ENCODE measurements around the gene OR3A2.
"Not testable (repeated sequence)": the region's sequence is repeated elsewhere in the genome, so short reads cannot be mapped to it uniquely, and the experiment has no call there.

The OR3A2 gene

GRCh38 chr17:3385869-3386816, at the start of gene OR3A2:
OR3A2 (minus strand) TSS chr17:3386308.
- DNase-seq = no peak

DNA sequence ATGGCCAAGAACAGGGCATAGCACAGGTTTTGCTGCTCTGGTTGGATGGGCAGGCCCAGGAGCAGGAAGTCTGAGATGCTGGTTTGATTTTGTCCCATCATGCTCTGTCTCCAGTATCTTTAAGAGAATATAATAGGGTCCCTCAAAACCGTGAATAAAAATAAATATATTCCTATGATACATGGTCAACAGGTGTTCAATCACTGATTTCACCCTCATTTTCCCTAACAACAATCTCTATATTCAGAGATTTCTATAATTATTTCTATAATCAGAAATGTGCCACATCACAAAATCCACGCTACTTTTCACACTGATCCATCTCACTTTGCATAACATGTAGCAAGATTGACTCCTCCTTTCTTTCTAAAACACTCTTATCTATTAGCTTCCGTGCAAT, 47.6 kb upstream of the OR3A2 start, which contains the start of gene OR1E2:
Gene OR1E2, minus strand, starts transcription at position 101 of the 400 bp plus-strand sequence. Its CDS starts 0 bp downstream, at position 101.
- no peak for DNase-seq

GRCh38 chr17:3433215-3433614, 47.1 kb upstream of the OR3A2 start:
- not testable (repeated sequence) for DNase-seq

GRCh38 chr17:3418222-3418621, 32.1 kb upstream of the OR3A2 start:
- no peak for DNase-seq

- DNase-seq = no peak
Observed at GRCh38 chr17:3415610-3416009, 29.5 kb upstream of the OR3A2 start.

- not testable (repeated sequence) for DNase-seq
Observed at GRCh38 chr17:3412216-3412615, 26.1 kb upstream of the OR3A2 start.

DNA sequence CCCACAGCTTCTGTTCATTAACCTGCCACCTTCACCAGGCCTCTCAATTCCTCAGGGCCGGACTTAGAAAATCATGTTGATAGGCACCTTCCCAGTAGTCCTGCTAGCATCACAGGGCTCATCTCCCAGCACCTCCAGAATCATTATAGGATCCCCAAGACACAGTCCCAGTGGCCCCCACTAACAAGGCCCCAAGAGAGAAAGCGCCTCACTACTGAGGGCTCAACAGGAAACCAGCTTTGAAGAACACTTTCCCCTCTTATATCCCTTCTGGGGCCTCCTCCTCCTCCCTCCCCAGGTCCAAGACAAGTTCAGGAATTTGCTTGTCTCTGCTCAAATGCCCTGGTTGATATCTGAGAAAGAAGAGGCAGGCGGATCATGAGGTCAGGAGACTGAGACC, 25.0 kb upstream of the OR3A2 start, which contains the start of gene OR3A3:
Gene OR3A3, plus strand, starts transcription at position 301 of the 400 bp plus-strand sequence.
- no peak for DNase-seq

- not testable (repeated sequence) for DNase-seq
Observed at GRCh38 chr17:3403856-3404255, 17.7 kb upstream of the OR3A2 start.

GRCh38 chr17:3401786-3402185, 15.7 kb upstream of the OR3A2 start:
- no peak for DNase-seq

- no peak for DNase-seq
Observed at GRCh38 chr17:3400055-3400454, 13.9 kb upstream of the OR3A2 start.

GRCh38 chr17:3398310-3398709, 12.2 kb upstream of the OR3A2 start, which contains the start of gene OR1E1:
OR1E1 (minus strand) TSS chr17:3398410; CDS start chr17:3398410, 0 bp downstream.
- no peak for DNase-seq

GRCh38 chr17:3397801-3398200, 11.7 kb upstream of the OR3A2 start:
- DNase-seq = not testable (repeated sequence)

GRCh38 chr17:3389791-3390190, 3.7 kb upstream of the OR3A2 start:
- no peak for DNase-seq

GRCh38 chr17:3381957-3382356, 4.2 kb downstream of the OR3A2 start:
- no peak for DNase-seq

GRCh38 chr17:3378321-3378720, 7.8 kb downstream of the OR3A2 start:
- no peak for DNase-seq

- DNase-seq = not testable (repeated sequence)
Observed at GRCh38 chr17:3371167-3371566, 14.9 kb downstream of the OR3A2 start.

GRCh38 chr17:3342782-3343181, 43.3 kb downstream of the OR3A2 start:
- not testable (repeated sequence) for DNase-seq

GRCh38 chr17:3335876-3336275, 50.2 kb downstream of the OR3A2 start:
- DNase-seq = no peak

GRCh38 chr17:3318336-3318735, 67.8 kb downstream of the OR3A2 start:
- DNase-seq = no peak

DNA sequence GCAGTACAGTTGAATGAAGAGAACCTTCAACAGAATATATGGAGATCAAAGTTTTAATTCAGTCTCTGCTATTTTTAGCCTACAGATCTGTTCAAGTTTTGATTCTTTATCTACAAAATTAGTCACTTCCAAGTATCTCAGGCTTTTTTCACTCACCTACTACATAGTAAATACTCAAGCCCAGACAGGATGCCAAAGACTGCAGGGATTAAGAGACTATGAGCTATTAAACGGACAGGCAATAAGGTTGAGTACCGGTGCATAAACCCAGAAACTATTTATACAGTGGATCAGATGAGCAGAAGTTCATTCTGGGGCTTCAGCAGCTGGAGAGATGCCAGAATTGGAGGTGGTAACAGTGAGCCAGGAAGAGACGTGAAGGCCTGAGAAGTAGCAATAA, 69.3 kb downstream of the OR3A2 start:
- DNase-seq = no peak

- no peak for DNase-seq
Observed at GRCh38 chr17:3308603-3309002, 77.5 kb downstream of the OR3A2 start.

DNA sequence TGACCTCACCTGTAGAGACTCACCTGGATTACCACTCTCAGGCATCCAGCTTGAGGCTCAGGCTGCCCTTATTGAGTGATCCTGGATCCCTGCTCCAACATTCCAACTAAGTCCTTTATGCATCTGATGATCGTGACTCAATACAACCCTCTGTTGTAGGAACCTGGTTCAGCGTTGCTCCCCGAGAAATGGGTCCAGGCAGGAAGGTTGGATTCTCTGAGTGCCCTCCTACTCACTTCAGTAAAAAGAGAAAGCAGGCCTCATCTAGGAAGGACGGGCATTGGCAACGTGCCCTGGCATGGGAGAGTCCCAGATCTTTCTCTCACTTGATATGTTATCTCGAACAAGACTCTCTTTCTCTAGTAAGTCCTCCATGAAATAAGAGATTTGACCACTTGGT, 87.8 kb downstream of the OR3A2 start, which contains the start of gene OR3A1:
Gene OR3A1, minus strand, starts transcription at position 101 of the 400 bp plus-strand sequence. CDS start 5,778 bp downstream, outside the sequence.
- no peak for DNase-seq

GRCh38 chr17:3295632-3296031, 90.5 kb downstream of the OR3A2 start:
- DNase-seq = no peak

- not testable (repeated sequence) for DNase-seq
Observed at GRCh38 chr17:3293548-3293947, 92.6 kb downstream of the OR3A2 start.

Data from NCI-H345 (cell line).